ENCODE data around the gene CCDC71.

The CCDC71 gene

DNA sequence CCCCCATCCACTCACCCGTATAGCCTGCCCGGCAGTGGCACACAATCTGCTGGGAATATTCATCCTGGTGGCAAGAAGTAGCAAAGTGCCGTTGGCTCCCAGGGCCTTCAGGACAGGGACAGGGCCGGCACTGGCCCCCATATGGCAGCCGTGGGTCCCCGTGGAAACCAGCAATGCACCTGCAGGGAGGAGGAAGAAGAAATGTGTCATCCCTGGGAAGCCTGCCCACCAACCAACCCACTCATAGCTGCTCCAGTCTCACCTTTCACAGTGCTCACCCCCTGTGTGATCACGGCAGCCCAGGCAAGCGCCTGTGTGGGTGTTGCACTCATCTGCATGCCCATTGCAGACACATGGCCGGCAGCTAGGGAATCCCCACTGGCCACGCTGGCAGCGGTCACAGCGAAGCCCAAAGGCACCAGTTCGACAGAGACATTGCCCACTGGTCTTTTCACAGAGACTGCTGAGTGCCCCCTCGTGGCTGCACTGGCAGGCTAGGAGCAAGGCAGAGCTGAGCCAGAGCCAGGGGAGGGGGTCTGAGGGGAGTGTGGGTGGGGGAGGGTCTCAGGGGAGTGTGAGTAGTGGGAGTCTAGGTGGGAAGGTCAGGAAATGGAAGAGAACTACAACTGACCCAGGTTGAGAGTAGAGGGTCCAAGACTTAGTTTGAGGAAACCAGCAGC lies 41.0 kb downstream of the CCDC71 start:
- DNase-seq, result peak; percentile 4

DNA sequence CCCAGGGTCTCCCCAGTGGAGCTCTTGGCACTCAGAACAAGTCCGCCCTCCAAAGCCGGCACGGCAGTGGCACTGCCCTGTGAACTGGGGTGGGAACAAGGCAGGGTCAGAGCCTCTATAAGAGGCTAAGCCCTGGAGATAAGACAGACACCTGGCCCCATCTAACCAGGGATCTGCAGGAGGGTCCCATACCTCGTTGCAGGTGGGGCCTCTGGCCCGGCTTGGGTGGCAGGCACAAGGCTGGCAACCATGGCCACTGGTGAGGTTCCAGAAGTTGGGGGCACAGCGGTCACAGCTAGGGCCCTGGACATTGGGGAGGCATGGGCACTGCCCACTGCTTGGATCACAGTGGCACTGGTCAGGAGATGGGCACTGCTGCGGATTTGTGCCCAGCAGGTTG lies 41.9 kb downstream of the CCDC71 start:
- DNase-seq, result no peak

DNA sequence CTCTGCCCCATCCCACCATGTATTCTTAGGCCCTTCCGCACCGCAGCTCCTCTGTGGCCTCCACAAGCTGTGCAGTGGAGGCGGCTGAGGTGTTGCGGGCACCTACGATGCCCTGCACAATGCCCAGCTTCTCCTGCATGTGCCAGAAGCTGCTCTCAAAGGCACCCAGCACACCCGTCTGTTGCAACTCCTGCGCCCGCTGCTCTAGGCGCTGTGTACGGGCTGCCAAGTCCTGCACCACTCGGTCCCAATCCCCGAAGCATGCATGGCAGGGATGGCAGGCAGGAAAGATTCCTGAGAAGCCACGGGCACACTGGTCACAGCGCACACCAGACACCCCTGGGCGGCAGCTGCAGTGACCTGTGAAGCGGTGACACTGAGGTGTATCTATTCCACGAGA lies 42.4 kb downstream of the CCDC71 start:
- no peak for DNase-seq

DNA sequence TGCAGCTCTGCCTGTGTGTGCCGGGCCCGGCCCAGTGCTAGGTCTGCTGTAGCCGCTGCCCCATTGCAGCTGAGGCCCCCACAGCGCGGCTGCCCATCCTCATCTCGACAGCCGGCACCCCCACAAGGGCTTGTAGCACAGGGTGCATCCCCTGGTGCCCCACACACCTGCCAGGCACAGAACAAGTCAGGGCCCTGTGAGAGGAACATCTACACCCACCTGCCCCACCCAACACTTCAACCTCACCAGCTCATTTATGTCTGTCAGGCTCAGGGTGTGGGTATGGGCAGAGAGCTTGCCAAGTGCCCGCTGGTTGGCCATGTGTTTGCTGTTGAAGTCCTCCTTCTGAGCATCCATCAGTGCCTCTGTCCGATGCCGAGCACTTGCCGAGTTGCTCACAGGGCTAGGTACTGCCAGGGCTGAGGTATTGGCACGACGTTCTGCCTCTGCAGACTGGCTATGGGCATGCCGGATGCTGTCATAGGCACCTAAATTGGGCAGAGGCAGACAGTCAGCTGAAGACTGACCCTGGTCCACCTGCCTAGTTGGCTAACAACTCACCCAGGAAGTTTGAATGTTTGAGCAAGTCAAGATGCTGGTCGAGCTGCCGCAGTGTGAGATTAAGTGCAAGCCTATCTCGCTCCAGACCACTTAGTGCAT lies 43.1 kb downstream of the CCDC71 start:
- no peak for DNase-seq

DNA sequence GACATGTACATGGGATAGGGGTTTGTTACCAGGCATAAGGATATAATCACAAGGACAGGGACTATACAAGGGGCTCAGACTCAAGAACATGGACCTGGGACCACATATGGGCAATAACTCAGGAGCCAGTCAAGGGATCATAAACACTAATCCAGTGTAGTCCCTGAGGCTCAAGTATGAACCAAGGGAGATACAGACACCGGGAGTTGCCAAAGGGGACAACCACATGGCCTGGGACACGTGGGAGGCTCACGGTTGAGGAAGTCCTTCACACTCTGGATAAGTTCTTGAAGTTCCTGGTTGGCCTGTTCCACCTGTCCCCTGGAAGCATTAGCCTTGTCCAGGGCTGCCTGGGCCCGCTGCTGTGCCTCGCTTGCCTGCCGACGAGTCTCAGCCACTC lies 43.7 kb downstream of the CCDC71 start:
- DNase-seq, result no peak

DNA sequence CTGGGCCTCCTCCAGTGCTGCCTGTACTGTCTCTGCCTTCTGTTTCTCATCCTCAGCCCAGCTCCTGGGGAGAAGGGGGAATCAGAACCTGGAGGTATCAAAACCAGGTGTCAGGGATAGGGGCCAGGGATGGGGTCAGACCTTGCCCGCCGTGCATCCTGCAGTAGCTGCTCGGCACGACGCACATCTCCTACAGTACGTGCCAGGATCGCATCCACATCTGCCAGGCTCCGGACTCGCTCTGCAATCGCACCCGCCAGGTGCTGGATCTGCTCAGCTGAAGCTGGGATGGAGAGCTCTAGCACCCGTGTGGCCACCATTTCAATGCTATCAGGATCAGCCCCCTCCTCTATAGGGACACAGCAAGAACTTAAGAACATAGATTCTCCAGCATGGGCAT lies 44.1 kb downstream of the CCDC71 start:
- DNase-seq, result no peak

DNA sequence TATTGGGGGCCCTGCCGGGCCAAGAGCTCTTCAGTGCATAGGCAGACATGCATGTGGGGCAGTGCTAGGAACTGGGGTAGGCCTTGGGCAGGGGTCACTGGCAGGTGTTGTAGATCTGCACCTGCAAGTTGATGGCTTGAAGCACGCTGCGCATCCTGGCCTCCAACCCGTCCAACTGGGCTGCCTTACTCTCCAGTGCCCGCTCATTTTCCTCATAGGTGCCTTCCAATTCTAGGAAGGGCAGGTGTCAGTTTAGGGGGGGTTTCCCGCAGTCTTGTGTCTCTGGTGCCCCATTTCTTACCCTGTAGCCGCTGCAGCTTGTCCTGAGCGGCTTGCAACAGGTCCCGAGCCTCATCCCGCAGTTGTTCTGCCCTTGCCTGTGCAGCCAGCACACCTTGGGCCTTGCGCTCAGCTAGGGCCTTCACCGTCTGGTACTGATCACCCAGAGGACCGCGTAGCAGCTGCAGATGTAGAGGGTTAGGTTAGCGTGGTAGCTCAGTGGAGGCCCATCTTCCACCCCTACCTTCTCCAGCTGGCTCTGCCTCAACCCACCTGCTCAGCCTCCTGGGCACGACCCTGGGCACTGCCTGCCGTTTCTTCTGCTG lies 44.9 kb downstream of the CCDC71 start:
- DNase-seq, result no peak

DNA sequence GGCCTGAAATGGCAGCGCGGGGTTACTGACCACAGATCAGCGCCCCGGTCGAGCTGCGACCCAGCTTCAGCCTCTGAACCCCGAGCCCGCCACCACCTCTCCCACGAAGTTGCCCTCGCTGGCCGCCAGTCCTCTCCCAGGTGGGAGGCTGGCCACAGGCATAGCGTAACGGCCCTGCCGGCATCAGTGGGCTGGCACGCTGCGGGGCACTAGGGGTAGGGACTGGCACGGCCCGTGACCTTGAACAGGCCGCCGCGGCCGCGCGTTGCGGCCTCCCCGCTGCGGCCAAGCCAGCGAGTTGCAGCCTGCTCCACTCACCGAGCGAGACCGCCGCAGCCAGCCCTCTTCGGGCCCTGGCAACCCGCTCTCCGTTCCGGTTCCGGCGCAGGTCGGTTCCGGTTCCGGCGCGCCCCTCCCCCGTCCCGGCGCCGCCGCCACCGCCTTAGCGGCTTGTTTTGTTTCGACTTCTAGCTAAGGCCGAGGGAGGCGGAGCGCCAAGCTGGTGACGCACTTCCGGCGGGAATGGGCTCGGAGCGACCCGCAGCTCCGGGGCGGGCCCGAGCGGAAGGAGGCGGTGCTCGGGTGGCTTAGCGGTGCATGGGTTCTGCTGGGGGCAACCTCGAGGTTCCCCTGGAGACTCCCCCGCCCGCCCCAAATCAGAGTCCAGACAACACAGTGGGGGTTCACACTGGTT lies 45.5 kb downstream of the CCDC71 start, which contains the start of gene USP19:
Gene USP19 (minus strand): TSS at position 386 of the 694 bp plus-strand sequence. CDS start 1,678 bp downstream, outside the sequence.
- peak; percentile 96 for DNase-seq

DNA sequence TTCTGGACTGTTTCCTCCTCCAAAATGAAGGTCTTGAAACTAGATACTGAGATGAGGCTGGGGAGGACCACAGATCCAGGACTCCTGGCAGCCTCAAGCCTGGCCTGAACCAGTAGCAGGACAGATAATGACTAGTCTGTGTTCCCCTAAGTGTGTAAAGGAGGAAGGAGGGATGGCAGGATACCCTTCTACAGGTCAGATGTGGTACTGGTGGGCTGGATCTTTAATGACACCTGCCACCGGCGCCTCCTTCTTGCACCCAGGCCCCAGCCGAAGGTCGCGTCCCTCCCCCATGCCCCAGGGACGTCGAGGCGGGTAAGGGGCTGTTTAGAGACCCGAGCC lies 46.1 kb downstream of the CCDC71 start:
- DNase-seq, result peak; percentile 7

DNA sequence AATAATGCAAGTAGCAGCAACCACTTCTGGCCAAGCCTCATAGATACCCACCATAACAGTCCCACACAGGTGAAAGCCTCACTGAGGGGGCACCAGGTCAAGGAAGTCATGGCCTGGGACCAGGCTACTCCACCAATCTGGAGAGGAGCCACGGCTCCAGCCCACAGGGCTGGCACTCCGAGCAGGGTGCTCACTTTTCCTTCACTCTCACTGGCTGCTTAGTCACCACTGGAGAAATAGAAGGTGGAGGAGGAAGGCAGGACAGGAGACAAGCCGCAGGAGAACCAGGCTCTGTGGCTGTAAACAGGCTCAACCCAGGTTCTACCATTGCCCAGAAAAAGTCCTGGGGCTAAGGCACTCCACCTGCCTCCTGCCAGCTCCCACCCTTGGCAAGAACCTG lies 46.7 kb downstream of the CCDC71 start:
- DNase-seq, result no peak

DNA sequence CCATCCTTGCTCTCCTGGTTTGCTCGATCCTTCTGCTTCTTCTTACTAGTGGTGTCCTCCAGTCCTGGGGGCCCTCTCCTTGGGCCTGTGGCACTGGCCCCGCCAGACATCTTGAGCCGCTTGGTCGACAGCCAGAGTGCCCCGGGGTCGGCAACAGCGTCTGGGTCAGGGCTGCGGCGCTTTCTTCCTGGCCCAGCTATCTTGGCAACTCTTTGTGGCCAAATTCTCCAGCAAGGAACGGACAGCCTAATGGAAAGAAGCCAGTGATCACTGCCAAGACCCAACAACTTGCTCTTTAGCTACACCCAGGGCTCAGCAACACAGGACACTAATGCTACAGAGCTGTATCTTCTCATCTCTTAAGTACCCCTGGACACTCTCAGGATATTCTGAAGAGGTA lies 47.1 kb downstream of the CCDC71 start:
- DNase-seq, result no peak
